ENCODE data around the gene SLAMF9.

SLAMF9 gene

DNA sequence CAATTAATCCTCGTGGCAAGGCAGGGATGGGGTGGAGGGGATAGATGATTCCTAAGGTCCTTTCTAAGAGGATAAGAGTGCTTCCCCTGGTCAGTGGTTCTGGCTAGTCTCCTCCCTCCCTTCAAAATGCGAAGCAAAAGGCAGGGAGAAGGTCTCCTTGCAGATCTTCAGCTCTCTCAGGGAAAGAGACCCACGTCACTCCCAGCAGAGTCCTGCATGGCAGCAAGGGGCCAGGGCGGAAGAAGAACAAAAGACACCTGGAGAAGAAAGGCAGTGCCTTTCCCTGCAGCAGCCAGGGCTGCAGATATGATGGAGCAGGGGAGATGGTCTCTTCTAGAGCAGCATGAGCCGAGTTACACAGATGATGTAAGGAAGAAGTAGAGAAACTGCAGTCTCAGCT is 29.6 kb upstream of the SLAMF9 start:
- no peak for TF ChIP-seq GATA1 (IDR thresholded peaks at IDR 0.05; ENCODE audit: low read depth, low read length)
- TF ChIP-seq POLR2A (IDR thresholded peaks at IDR 0.05; ENCODE audit: low read length): no peak
- no peak for DNase-seq

DNA sequence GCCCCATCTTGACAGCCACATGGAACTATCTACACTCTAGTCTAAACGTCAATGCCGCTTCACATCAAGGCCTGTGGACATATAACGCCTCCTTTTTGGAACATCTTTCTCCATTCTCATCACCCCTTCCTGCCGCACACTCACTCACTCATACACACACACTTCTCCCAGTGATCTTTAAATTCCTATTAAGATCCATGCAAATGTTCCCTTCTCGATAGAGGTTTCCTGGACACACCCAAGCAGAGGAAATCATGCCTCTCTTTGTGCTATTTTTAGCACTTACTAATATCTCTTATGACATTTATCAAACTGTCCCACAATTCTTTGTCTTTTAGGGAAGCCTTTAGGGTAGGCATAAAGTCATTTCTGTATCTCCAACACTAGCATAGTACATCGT is 28.2 kb upstream of the SLAMF9 start:
- DNase-seq: no peak
- no peak for TF ChIP-seq GATA1 (IDR thresholded peaks at IDR 0.05; ENCODE audit: low read depth, low read length)
- TF ChIP-seq POLR2A (IDR thresholded peaks at IDR 0.05; ENCODE audit: low read length): no peak

DNA sequence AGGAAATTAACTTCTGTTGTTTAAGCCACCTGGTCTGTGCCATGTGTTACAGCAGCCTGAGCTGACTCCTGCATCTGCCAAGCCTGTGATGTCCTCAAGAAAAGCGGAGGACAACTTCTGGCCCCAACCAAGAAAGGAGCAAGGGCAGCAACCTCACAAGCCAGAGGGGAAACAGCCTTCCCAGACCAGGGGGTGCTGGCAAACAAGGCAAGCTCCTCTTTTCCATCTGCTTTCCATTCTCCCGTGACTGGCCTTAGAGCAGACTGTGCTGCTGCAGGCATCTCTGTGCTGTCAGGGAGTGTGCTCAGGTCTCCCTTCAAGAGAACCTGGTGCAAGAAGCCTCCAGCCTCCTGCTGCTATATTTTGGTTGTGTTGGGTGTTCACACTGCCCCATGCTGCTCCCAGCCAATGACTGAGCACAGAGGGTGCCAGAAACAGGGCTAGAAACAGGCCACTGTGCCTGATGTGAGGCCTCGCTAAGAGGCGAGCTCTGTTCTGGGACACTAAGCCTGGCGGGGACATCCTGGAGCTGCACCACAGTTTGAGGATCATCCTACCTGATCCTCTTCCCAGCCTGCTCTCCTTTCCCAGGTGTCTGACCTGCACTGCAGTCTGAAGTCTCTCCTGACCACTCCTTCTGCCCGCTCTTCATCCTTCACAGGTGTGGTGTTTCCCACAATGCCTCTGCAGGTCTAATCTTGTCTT is 27.5 kb upstream of the SLAMF9 start:
- DNase-seq: no peak
- TF ChIP-seq GATA1 (IDR thresholded peaks at IDR 0.05; ENCODE audit: low read depth, low read length): no peak
- TF ChIP-seq POLR2A (IDR thresholded peaks at IDR 0.05; ENCODE audit: low read length): no peak

DNA sequence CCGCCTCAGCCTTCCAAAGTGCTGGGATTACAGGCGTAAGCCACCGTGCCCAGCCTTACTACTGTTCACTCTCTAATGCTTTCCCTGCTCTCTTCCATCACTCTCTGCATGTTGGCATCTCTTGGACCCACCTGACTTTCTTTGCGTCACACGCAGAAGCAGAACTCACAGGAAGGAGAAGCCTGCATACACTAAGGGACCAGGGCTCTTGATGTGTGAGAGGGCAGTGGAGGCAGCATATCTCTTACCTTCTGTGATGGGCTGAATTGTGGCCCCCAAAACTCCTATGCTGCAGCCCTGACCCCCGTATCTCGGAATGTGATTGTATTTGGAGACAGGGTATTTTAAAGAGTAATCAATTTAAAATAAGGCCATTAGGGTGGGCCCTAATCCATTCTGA is 26.7 kb upstream of the SLAMF9 start:
- DNase-seq: no peak
- TF ChIP-seq POLR2A (IDR thresholded peaks at IDR 0.05; ENCODE audit: low read length): no peak

- TF ChIP-seq POLR2A (IDR thresholded peaks at IDR 0.05; ENCODE audit: low read length) (no peak), GATA1 (IDR thresholded peaks at IDR 0.05; ENCODE audit: low read depth, low read length) (no peak)
- no peak for DNase-seq
Observed at GRCh38 chr1:159980076-159980475, 26.0 kb upstream of the SLAMF9 start.

DNA sequence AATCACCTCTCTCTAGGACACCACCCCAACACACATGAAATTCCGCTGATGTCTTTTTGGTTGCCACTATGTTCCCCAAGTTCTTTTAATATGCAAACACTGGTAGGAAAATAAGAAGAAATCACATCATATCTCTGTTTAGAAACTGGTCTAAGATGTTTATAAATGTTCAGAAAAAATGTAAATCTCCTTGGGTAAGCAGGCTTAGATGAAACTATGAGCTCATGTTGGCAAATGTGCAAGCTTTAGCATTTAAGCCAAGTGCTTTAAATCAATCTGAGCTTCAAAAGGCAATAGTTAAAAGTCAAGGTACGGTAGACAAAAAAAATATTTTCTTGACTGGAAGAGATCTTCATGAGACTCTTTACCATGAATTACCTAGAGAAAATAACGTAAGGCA is 25.2 kb upstream of the SLAMF9 start:
- no peak for TF ChIP-seq POLR2A (IDR thresholded peaks at IDR 0.05; ENCODE audit: low read length)
- TF ChIP-seq GATA1 (IDR thresholded peaks at IDR 0.05; ENCODE audit: low read depth, low read length): no peak
- no peak for DNase-seq

- no peak for DNase-seq
- TF ChIP-seq POLR2A (IDR thresholded peaks at IDR 0.05; ENCODE audit: low read length): no peak
- TF ChIP-seq GATA1 (IDR thresholded peaks at IDR 0.05; ENCODE audit: low read depth, low read length): no peak
Observed at GRCh38 chr1:159978107-159978398, 24.0 kb upstream of the SLAMF9 start.

DNA sequence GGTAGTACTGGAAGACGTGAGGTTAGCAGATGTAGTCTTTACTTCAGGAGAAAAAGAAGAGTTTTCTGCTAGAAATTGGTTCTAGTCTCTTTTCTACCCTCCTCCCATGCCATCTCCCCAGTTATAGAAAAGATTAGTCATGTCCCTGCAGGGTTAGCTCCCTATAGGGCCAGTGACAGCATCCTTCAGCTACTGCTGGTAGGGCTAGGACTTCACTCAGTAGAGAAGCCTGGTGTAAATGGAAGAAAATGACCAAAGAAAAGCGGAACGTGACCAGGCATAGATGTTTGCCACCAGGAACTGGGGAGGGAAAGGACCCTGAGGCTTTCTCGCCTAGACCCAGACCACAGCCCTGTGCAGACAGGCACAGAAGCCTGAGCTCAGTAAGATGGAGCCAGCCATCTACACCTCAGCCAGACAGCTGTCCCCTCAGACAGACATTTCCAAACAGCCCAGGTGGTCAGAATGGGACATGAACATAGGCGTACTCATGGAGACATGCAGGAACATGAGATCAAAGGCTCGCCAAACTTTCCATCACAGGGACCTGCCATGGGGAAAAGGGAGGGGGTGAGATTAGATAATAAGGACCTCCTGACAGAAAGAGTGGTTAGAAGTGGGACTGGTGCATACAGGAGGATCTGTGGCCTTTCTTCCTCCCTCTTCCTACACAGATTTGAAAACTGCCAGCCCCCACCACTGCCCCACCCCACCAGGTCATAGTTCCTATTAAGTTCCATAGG is 23.5 kb upstream of the SLAMF9 start:
- no peak for TF ChIP-seq GATA1 (IDR thresholded peaks at IDR 0.05; ENCODE audit: low read depth, low read length)
- TF ChIP-seq POLR2A (IDR thresholded peaks at IDR 0.05; ENCODE audit: low read length): no peak

DNA sequence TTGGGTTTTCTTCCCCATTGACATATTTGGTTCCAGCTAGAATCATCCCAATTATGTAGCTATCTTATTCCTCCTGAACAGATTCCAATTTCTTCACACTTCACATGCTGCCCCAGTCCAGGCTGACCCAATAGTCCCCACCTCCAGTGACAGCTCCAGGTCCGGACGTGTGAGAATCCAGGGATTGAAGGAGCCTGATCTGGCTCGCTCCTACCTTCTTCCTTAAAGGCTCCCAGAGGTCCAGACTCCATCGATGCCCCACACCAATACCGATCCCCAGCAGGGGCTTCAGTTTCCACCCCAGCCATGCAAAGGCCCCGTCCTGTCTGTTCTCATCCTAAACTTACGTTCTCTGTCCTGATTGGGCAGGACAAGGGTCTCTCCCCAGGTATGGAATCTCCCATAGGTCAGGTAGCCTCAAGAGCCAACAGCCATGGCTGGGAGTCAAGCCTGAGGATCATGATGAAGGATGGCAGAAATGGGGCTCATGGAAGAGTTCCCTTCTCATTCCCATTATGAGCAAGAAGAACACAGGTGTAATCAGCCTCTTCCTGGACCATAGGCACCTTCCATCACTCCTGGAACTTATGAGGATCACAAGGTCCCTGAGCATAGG is 20.4 kb upstream of the SLAMF9 start:
- no peak for DNase-seq

More for the DNA sequence above, 23.5 kb upstream of the SLAMF9 start:
- no peak for DNase-seq

DNA sequence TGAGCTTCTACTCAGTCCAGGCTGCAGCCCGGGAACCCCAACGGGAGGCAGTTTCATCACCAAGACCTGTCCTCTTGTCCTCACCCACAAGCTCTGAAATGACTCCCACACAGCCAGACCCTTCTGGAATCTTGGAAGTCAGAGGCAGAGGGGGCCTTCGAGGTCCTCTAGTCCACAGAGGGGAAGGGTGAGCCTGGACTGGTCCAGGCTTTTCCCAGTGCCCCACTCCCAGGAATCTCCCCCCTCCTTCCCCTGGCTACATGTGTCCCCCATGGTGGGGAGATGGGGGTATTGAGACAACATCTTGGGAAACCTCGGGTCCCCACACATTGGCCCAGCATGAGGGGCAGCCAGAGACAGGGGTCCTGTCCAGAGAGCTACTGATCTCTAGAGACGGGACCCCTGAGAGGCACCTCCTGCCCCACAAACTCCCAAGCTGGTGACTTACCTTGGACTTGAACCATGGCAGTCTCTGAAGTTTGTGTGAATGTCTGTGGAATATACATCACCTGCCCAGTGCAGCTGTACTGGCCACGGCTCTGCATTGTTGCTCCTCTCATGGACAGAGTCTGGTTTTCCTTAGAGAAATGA is 19.4 kb upstream of the SLAMF9 start:
- DNase-seq: no peak

More for the DNA sequence above, 20.4 kb upstream of the SLAMF9 start:
- TF ChIP-seq POLR2A (IDR thresholded peaks at IDR 0.05; ENCODE audit: low read length): no peak
- TF ChIP-seq GATA1 (IDR thresholded peaks at IDR 0.05; ENCODE audit: low read depth, low read length): no peak

DNA sequence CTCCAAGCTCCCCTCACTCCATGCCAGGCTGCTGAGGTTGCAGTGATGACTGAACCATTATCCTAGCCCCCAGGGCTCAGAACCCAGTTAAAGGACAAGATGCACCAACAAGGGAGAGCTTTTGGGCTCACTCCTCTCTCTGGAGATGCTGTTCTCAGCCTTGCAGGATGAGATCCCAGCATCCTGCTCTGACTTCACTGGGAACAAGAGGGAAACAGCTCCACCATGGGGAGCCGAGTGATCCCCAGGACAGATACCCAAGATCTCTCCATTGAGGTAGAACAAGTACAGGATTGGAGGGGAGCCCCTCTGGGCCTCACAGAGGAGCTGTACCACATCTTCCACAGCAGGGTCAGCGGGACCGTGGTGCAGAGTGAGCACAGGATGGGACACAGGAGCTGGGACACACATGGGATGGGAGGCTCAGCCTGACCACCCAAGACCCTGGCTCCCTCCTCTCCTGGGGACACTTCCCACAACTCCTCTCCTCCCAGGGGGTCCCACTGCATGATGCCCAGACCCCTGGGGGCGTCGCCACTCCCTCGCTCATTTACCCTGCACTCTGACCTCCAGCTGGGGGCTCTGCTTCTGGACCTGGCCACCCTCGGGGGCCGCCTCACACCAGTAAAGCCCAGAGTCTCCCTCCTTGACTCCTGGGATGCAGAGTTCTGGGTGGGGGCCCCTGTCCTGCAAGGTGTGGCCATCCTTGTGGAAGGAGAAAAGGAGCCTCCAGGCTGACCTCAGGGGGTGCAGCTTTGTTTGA is 18.6 kb upstream of the SLAMF9 start:
- no peak for DNase-seq
- no peak for TF ChIP-seq GATA1 (IDR thresholded peaks at IDR 0.05; ENCODE audit: low read depth, low read length)
- no peak for TF ChIP-seq POLR2A (IDR thresholded peaks at IDR 0.05; ENCODE audit: low read length)

More for the DNA sequence above, 19.4 kb upstream of the SLAMF9 start:
- TF ChIP-seq POLR2A (IDR thresholded peaks at IDR 0.05; ENCODE audit: low read length): no peak
- no peak for TF ChIP-seq GATA1 (IDR thresholded peaks at IDR 0.05; ENCODE audit: low read depth, low read length)

GRCh38 chr1:159970932-159971342 is 16.9 kb upstream of the SLAMF9 start:
- TF ChIP-seq GATA1 (IDR thresholded peaks at IDR 0.05; ENCODE audit: low read depth, low read length) (no peak), POLR2A (IDR thresholded peaks at IDR 0.05; ENCODE audit: low read length) (no peak)
- no peak for DNase-seq

- TF ChIP-seq GATA1 (IDR thresholded peaks at IDR 0.05; ENCODE audit: low read depth, low read length) (no peak), POLR2A (IDR thresholded peaks at IDR 0.05; ENCODE audit: low read length) (no peak)
- no peak for DNase-seq
Observed at GRCh38 chr1:159968901-159969300, 14.9 kb upstream of the SLAMF9 start.

GRCh38 chr1:159965263-159965662 is 11.2 kb upstream of the SLAMF9 start:
- DNase-seq: peak; percentile 13 to 21
- TF ChIP-seq POLR2A (IDR thresholded peaks at IDR 0.05; ENCODE audit: low read length) (no peak), GATA1 (IDR thresholded peaks at IDR 0.05; ENCODE audit: low read depth, low read length) (no peak)
